HG02885 (cell line): ENCODE data around the gene BRCC3.
A peak's percentile ranks its signal among the peaks of the same experiment; 100 is the strongest.

Source experiments
- ATAC-seq: cut with Tn5 transposase; IDR thresholded peaks from one replicate; pipeline ENCODE4 v1.9.1; 2021; ENCODE audit warnings: mild to moderate bottlenecking; ENCODE audit not compliant: unreplicated experiment, poor library complexity

Gene BRCC3

DNA sequence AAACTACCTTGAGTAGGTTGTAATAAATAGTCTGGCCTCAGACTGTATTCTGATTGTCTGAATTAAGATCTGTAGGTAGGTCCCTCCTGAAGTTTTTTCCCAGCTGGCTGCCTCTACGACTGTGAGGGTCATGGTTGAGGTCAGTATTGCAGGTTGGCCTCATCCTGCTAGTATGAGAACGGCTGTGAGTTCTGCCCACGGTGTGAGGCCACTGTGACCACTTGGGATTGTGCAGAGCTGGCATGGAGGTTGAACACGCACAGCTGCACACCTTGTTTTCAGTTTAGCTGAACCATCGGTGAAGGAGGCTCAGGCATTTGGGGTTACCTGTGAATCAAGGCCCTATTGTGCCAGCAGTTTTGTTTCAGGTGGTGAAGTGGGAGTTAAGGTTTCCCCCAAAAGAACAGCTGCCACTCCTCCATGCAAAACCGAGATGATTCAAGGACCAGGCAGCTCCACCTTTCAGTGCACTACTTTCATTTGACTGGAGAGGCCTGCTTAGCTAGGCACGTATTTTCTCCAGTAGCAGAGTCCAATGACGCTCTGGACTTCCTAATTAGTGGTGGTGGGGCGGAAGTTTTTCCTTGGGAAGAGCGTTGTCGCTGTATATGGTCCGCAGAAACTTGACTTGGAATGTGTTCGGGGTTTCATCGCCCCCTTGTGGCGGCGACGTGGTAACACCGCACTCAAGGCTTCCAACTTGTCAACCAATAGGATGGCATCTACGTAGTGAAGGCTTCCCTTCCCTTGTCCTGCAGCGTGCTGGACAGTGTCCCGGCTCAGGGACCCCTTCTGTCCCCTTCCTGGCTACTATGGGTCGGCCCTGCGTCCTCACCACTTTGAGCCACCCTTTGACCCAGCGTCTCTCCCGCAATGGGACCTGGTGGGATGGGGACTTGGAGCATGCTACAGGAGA is 14.2 kb upstream of the BRCC3 start:
- peak; percentile 94 for ATAC-seq

- no peak for ATAC-seq
Measured at GRCh38 chrX:155061760-155062159, 9.5 kb upstream of the BRCC3 start.

GRCh38 chrX:155065035-155065734 is 6.1 kb upstream of the BRCC3 start:
- ATAC-seq = no peak

- no peak for ATAC-seq
Measured at GRCh38 chrX:155068165-155068564, 3.1 kb upstream of the BRCC3 start.

- no peak for ATAC-seq
Measured at GRCh38 chrX:155069414-155069813, 1.9 kb upstream of the BRCC3 start.

DNA sequence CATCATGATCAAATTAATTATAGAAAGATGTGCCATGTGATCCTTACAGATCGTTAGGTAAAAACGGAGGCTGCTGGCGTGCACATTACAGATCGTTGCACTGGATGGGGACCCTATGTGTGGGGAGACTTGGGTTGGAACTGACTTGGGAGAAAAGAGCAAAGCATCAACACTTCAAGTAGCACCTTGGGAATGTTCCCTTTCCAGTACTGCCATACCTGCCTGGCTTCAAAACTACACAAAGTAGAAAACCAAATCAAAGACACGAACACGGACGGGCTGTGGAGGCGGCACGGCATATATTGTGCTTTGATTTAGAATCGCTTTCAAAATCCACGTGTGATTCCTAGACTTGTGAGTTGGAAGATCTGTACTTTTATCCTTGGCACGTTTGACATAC is 1.3 kb upstream of the BRCC3 start:
- no peak for ATAC-seq

DNA sequence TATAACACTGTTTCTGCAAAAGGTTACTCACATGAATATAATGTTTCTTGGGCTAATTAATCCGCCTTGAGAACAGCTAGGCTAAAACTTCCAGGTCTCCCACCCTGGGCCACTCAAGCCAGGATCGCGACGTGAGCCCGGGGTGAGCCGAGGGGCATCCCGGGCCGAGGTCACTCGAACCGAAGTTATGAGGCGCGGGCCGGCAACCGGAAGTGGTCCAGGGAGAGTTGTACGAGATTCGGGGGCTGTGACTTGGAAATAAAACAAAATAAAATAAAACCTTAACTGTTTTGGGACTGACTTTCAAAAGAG is 689 bp upstream of the BRCC3 start:
- peak; percentile 20 for ATAC-seq

DNA sequence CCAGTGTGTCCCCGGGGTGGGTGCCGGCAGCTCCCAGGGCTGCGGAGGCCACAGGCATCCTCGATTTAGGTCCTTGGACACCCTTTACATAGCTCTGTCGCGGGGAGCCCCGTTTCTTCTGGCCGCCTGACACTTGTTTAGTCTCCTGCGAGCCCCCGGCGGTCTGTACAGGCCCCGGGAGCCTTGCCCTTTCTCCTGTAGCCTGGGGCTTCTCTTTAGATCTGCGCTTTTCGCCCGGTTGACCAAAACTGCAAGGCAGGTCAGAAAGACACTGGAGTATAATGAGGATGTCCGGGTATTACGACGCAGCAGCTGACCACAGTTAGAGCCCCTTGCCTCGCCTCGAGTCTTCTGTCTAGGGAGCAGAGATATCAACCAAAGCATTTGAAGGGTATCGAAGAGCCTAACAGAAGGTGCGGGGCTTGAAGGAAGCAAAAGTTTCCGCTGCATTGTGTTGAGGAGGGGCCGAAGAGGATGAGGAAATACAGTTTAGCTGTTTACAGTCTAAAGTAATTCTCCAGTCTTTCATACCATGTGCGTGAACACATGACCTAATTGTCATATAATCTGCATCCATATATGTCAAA is 479 bp downstream of the BRCC3 start:
- peak; percentile 10 for ATAC-seq

- no peak for ATAC-seq
Measured at GRCh38 chrX:155086202-155086840, 15.0 kb downstream of the BRCC3 start.

DNA sequence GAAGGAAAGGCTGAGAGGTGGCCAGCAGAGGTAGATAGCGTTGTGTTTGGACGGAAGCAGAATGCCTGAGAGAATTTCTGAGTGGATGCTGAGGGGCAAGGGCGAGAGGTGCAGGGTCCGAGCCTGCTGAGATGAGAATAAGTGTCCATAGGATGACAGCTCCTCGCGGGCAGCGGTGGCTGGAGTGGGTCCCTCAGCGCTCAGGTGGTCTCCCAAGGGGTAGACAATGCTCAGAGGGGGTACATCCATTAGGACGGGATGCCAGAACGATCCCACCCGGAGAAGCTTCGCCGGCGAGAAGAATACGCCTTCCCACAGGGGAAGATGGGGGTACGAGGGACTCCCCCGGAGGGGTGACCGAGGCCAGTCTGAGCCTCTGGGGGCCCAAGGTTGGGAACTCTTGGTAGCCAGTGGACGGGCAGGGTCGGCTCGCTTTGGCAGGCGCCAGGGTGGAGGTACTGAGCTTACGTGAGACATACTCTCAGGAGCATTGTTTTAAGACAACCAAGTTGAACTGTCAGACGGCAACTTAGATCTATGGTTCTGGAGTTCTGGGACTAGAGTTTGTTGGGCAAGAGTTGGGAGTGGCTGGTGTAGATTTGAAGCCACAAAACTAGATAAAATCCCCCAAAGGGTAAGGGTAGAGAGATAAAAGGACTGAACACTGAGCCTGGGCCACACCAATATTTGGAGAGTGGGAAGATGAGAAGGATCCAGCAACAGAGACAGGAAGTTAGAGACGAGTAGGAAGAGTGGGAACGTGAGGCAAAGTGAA is 15.8 kb downstream of the BRCC3 start:
- ATAC-seq = no peak

- peak; percentile 57 for ATAC-seq
Measured at GRCh38 chrX:155094468-155095061, 23.3 kb downstream of the BRCC3 start.

DNA sequence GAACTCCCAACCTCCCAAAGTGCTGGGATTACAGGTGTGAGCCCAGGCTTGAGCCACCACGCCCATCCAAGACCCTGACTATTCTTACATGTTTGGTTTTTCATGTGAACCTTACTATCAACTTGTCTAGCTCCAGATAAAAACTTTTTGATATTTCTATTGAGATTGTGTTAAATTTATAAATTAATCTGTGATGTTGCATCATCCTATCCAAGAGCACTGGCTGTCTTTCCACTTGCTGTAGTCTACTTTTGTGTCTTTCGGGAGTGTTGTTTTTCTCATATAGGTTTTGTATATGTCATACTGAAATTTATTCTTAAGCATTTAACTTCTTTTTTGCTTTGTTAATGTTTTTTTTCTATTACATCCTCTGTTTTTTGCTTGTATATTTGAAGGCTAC is 34.6 kb downstream of the BRCC3 start:
- no peak for ATAC-seq

DNA sequence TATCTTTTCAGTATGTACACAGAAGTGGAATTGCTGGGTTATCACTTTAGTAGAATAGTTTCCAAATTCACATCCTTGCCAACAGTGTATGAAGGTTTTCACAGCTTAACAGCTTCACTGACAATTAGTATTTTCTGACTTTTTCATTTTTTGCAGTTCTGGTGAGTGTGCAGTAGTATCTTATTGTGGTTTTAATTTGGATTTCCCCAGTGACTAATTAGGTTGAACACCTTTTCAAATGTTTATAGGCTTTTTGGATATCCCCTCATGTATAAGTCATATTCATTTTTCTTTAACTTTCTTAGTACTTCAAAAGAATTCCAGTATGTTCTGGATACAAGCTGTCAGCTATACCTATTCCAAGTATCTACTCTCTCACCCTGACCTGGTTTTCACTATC is 37.1 kb downstream of the BRCC3 start:
- no peak for ATAC-seq

DNA sequence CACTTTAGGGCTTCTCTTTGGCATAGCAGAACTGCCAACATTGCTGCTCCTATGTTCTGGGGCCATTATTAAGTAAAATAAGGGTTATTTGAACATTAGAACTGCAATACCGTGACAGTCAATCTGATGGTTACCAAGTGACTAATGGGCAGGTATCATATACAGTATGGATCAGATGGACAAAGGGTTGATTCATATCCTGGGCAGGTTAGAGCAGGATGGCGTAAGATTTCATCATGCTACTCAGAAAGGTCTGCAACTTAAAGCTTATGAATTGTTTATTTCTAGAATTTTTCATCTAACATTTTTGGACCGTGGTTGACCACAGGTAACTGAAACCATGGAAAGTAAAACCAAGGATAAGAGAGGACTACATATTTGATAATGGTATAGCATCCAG is 40.9 kb downstream of the BRCC3 start:
- ATAC-seq = no peak

- ATAC-seq = no peak
Measured at GRCh38 chrX:155113097-155113496, 41.8 kb downstream of the BRCC3 start.

DNA sequence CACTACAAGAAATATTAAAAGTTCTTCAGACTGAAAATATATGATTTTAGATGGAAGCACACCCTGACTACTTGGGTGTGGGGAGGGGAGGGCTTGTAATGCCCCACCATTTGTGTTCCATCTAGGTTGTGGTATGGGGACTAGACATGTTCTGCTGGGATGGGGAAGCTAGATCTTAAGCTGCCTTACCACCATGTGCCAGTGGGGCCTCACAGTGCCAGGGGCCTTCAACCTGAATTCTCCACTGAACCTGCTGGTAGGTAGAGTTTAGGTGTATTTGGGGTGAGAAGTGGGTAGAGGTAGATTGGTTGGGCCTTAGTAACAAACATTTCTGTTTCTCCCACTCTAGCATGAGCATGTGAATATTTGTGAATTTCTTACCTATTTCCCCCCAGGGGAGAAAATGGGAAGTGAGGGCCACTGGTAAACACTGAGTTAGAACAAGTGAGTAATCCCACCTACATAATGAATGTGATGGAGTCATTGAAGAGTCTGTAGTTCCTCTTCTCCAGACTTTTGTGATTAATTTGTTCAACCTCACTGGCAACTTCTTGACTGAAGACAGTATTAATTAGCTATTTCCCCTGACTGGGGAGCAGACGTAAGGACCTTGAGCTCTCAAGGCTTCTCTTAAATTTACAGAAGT is 44.0 kb downstream of the BRCC3 start:
- ATAC-seq = no peak

DNA sequence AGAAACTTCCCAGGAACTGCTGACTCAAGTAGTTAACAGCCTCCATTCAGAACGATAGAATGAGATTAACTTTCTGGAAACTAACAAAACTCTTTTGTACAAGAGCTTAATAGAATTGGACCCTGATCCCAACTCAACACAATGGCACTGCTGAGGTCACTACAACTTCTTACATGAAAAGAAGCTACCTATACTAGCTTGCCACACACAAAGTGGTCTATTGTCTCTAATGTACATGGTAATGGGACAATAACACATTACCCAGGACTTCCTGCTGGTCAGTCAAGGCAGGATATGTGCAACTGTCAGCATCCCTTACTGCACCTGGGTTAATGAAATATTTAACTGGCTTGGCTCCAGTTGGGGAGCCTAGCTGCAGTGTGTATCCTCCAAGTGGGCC is 56.2 kb downstream of the BRCC3 start:
- ATAC-seq = no peak

- no peak for ATAC-seq
Measured at GRCh38 chrX:155127940-155128339, 56.6 kb downstream of the BRCC3 start.

GRCh38 chrX:155132110-155132509 is 60.8 kb downstream of the BRCC3 start:
- no peak for ATAC-seq
